T1000 (cell line): Measurements from ENCODE around the gene SELENOK.
"Not testable (repeated sequence)": the region's sequence is repeated elsewhere in the genome, so short reads cannot be mapped to it uniquely, and the experiment has no call there.

ENCODE experiments used
- DNase-seq: peaks from one replicate; lab custom pipeline; 2025; ENCODE audit warnings: mixed read lengths; lab: John Stamatoyannopoulos, UW

SELENOK gene

GRCh38 chr3:53891497-53892285 lies at the start of gene SELENOK:
TSS of gene SELENOK (minus strand) at chr3:53891859.
- DNase-seq: peak; percentile 96

GRCh38 chr3:53941184-53941583 lies 49.5 kb upstream of the SELENOK start:
- DNase-seq: no peak

- DNase-seq: no peak
Observed at GRCh38 chr3:53940623-53941022, 49.0 kb upstream of the SELENOK start.

- no peak for DNase-seq
Observed at GRCh38 chr3:53939813-53940212, 48.2 kb upstream of the SELENOK start.

- DNase-seq: no peak
Observed at GRCh38 chr3:53939086-53939582, 47.5 kb upstream of the SELENOK start.

GRCh38 chr3:53938645-53939044 lies 47.0 kb upstream of the SELENOK start:
- DNase-seq: no peak

GRCh38 chr3:53936347-53936746 lies 44.7 kb upstream of the SELENOK start:
- DNase-seq: no peak

- DNase-seq: no peak
Observed at GRCh38 chr3:53935283-53935901, 43.7 kb upstream of the SELENOK start.

GRCh38 chr3:53927208-53927872 lies 35.7 kb upstream of the SELENOK start:
- DNase-seq: not testable (repeated sequence)

GRCh38 chr3:53921296-53921695 lies 29.6 kb upstream of the SELENOK start:
- no peak for DNase-seq

GRCh38 chr3:53919741-53920140 lies 28.1 kb upstream of the SELENOK start:
- no peak for DNase-seq

- DNase-seq: no peak
Observed at GRCh38 chr3:53913401-53913800, 21.7 kb upstream of the SELENOK start.

GRCh38 chr3:53902711-53903110 lies 11.1 kb upstream of the SELENOK start:
- DNase-seq: no peak

GRCh38 chr3:53902067-53902466 lies 10.4 kb upstream of the SELENOK start:
- no peak for DNase-seq

GRCh38 chr3:53900666-53901331 lies 9.1 kb upstream of the SELENOK start:
- DNase-seq: no peak

- DNase-seq: no peak
Observed at GRCh38 chr3:53899750-53900149, 8.1 kb upstream of the SELENOK start.

- no peak for DNase-seq
Observed at GRCh38 chr3:53892286-53892637, 603 bp upstream of the SELENOK start.

- DNase-seq: no peak
Observed at GRCh38 chr3:53890726-53891475, 758 bp downstream of the SELENOK start.

- DNase-seq: no peak
Observed at GRCh38 chr3:53888232-53888631, 3.4 kb downstream of the SELENOK start.

GRCh38 chr3:53887446-53887845 lies 4.2 kb downstream of the SELENOK start:
- DNase-seq: no peak

GRCh38 chr3:53885239-53885638 lies 6.4 kb downstream of the SELENOK start:
- DNase-seq: no peak

GRCh38 chr3:53884623-53885022 lies 7.0 kb downstream of the SELENOK start:
- no peak for DNase-seq
